Mesendoderm (in vitro differentiated cells): ENCODE results near the gene TPST2.

Experiments used
- DNase-seq: peaks from one replicate; pipeline ENCODE4 v3.0.0; 2013
- H2AK5ac ChIP-seq: 2 replicates; pipeline ENCODE4 v1.6.1; 2013; ENCODE audit warnings: low read length, inconsistent platforms
- H2BK120ac ChIP-seq: 2 replicates; pipeline ENCODE4 v1.6.1; 2013; ENCODE audit warnings: low read depth, mild to moderate bottlenecking, low read length, moderate library complexity, mixed read lengths
- H2BK15ac ChIP-seq: replicated peaks from 2 replicates; pipeline ENCODE4 v1.6.1; 2013; ENCODE audit warnings: low read depth, mild to moderate bottlenecking, moderate library complexity
- H2BK5ac ChIP-seq: 2 replicates; pipeline ENCODE4 v1.6.1; 2013; ENCODE audit warnings: low read length, inconsistent platforms
- H3K18ac ChIP-seq: 2 replicates; pipeline ENCODE4 v1.6.1; 2013; ENCODE audit warnings: mild to moderate bottlenecking, low read length, mixed read lengths
- H3K23ac ChIP-seq: one replicate; pipeline ENCODE4 v1.6.1; 2013; ENCODE audit warnings: low read length
- H3K27ac ChIP-seq: 2 replicates; pipeline ENCODE4 v1.5.1; 2013; ENCODE audit warnings: low read depth, mild to moderate bottlenecking, inconsistent platforms, low read length, moderate library complexity
- H3K27me3 ChIP-seq: 2 replicates; pipeline ENCODE4 v1.6.1; 2013; ENCODE audit warnings: low read length, control low read depth, mild to moderate bottlenecking, inconsistent platforms; ENCODE audit not compliant: insufficient read depth, poor library complexity
- H3K36me3 ChIP-seq: 2 replicates; pipeline ENCODE4 v1.6.1; 2013; ENCODE audit warnings: low read length, inconsistent platforms; ENCODE audit not compliant: control insufficient read depth, insufficient read depth
- H3K4ac ChIP-seq: one replicate; pipeline ENCODE4 v1.6.1; 2013; ENCODE audit warnings: low read depth, mild to moderate bottlenecking, low read length, moderate library complexity
- H3K4me1 ChIP-seq: 2 replicates; pipeline ENCODE4 v1.6.1; 2013; ENCODE audit warnings: low read depth, low read length, inconsistent platforms; ENCODE audit not compliant: control insufficient read depth
- H3K4me2 ChIP-seq: 2 replicates; pipeline ENCODE4 v1.6.1; 2013; ENCODE audit warnings: low read length
- H3K4me3 ChIP-seq: 2 replicates; pipeline ENCODE4 v1.5.1; 2013; ENCODE audit warnings: mild to moderate bottlenecking, low read length
- H3K56ac ChIP-seq: one replicate; pipeline ENCODE4 v1.6.1; 2013; ENCODE audit warnings: low read length
- H3K79me1 ChIP-seq: 2 replicates; pipeline ENCODE4 v1.6.1; 2013; ENCODE audit warnings: low read length, inconsistent platforms
- H3K79me2 ChIP-seq: 2 replicates; pipeline ENCODE4 v1.6.1; 2013; ENCODE audit warnings: mild to moderate bottlenecking, low read length; ENCODE audit not compliant: control insufficient read depth, insufficient read depth
- H3K9ac ChIP-seq: 2 replicates; pipeline ENCODE4 v1.6.1; 2013; ENCODE audit warnings: low read length, inconsistent platforms
- H4K5ac ChIP-seq: one replicate; pipeline ENCODE4 v1.6.1; 2013; ENCODE audit warnings: low read length
- H4K8ac ChIP-seq: one replicate; pipeline ENCODE4 v1.6.1; 2013; ENCODE audit warnings: low read depth, mild to moderate bottlenecking, control low read depth, low read length, moderate library complexity
- WGBS: extraction: QIAGEN DNeasy Blood & Tissue Kit; methylation state at CpG from one replicate; pipeline ENCODE4 v1.1.7; 2013; ENCODE audit warnings: low lambda C conversion rate, missing lambda C conversion rate; ENCODE audit not compliant: insufficient coverage; ENCODE audit errors: extremely low coverage; 5-methylcytosine and 5-hydroxymethylcytosine counted together

The TPST2 gene

DNA sequence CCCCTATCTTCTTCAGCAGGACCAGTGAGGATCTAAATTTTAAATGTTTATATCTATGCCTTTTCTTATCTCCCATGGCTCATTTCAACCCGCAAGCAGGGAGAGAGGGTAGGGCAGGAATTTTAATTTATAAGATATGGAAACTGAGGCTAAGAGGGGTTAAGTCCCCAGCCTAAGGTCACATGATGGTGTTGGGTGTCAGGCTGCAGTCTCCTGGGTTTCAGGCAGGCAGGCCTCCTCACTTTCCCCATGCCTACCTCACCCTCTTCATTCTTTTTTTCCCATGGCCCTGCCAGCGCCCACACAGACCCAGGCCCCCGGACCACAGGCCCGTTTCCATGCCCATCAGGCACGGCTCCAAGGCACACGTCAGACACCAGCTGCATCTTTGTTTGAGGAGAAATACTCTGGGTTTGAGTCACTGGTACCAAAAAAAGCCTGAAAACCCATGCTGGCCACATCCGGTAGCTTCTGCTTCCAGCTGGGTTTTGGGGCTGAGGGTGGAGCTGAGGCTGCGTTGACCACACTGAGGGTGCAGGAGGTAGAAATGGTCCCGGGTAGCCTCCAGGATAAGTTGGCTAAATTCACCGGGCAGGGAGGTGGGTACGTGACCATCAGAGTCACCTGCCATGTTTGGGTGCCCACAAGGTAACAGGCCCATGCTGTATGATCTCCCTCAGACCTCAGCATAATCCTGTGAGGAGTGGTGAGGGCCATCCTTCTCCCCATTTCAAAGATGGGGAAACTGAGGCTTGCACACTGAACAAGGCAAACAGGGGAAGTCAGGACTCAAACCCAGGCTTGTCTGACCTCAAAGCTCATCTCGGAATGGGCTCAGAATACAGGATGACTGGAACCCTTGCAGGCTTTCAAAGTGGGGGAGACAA is 20.4 kb upstream of the TPST2 start:
- Histone ChIP-seq H3K79me1 (no peaks in the 10 kb centered on the region), H2BK120ac (no peak overlapping the region), H3K4me1 (peaks cover 9% of the 10 kb centered on the region), H3K27ac (no peak overlapping the region), H3K4me3 (no peak overlapping the region), H4K8ac (no peak overlapping the region), H3K36me3 (no peaks in the 10 kb centered on the region), H3K4me2 (no peak overlapping the region), H2BK5ac (no peak overlapping the region), H3K9ac (no peak overlapping the region), H4K5ac (no peak overlapping the region), H3K23ac (no peak overlapping the region), H3K27me3 (no peaks in the 10 kb centered on the region), H2AK5ac (peak overlapping the region; percentile 76), H3K56ac (peak overlapping the region; percentile 59), H2BK15ac (no peak overlapping the region), H3K79me2 (no peaks in the 10 kb centered on the region), H3K18ac (no peak overlapping the region), H3K4ac (peak overlapping the region; percentile 2)
- no peak for DNase-seq
- WGBS: no CpG with 5 or more reads among the region's 12 CpGs

DNA sequence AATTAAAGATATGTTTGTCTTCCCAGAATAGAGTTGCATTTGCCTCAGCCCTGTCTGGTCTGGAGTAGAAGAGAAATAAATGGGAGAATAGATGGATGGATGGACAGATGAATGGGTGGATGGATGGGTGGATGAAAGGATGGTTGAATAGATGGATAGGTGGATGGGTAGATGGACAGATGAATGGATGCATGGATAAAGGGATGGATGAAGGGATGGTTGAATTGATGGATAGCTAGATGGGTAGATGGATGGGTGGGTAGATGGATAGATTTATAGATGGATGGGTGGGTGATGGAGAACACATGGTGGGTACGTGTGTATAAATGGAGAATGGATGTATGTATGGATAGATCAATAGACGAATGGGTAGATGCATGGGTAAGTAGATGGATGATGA is 19.4 kb upstream of the TPST2 start:
- 100% methylated on average over 2 of the region's 2 CpGs for WGBS
- no peak overlapping the region for H3K4ac ChIP-seq
- no peak for DNase-seq

DNA sequence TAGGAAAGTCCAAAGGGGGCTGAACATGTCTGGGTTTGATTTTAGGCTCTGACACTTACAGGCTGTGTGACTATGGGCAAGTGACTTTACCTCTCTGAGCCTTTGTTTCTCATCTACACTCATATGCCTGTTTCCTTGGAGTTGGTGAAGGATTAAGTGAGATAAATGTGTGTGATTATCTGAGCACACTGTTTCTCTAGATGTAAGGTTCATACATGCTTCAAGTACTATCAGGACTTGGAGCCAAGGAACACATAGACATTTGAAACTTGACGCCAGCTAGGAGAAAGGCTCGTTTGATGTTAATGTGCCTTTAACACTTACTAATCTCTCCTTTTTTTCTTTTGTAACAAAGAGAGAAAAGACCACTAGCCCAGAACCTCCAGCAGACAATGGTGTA is 18.2 kb upstream of the TPST2 start:
- Histone ChIP-seq H3K27me3 (no peaks in the 10 kb centered on the region), H3K27ac (no peak overlapping the region), H3K9ac (no peak overlapping the region), H2BK5ac (no peak overlapping the region), H3K4me2 (no peak overlapping the region), H3K4me1 (peaks cover 5% of the 10 kb centered on the region), H4K5ac (no peak overlapping the region), H2BK120ac (no peak overlapping the region), H3K79me2 (no peaks in the 10 kb centered on the region), H3K36me3 (no peaks in the 10 kb centered on the region), H3K18ac (no peak overlapping the region), H3K4me3 (no peak overlapping the region), H3K79me1 (no peaks in the 10 kb centered on the region), H3K4ac (no peak overlapping the region), H3K23ac (no peak overlapping the region), H2AK5ac (no peak overlapping the region), H3K56ac (no peak overlapping the region), H2BK15ac (no peak overlapping the region), H4K8ac (no peak overlapping the region)
- no CpG with 5 or more reads among the region's 2 CpGs for WGBS
- no peak for DNase-seq

More for the DNA sequence above, 19.4 kb upstream of the TPST2 start:
- H3K18ac ChIP-seq: no peak overlapping the region
- no peak overlapping the region for H4K8ac ChIP-seq
- no peaks in the 10 kb centered on the region for H3K79me2 ChIP-seq
- no peak overlapping the region for H3K56ac ChIP-seq
- no peak overlapping the region for H3K9ac ChIP-seq
- no peaks in the 10 kb centered on the region for H3K36me3 ChIP-seq
- no peak overlapping the region for H3K4me3 ChIP-seq
- no peaks in the 10 kb centered on the region for H3K27me3 ChIP-seq
- H2BK120ac ChIP-seq: no peak overlapping the region
- H3K4me2 ChIP-seq: no peak overlapping the region
- peaks cover 6% of the 10 kb centered on the region for H3K4me1 ChIP-seq
- no peak overlapping the region for H2AK5ac ChIP-seq
- no peaks in the 10 kb centered on the region for H3K79me1 ChIP-seq
- no peak overlapping the region for H4K5ac ChIP-seq
- no peak overlapping the region for H2BK15ac ChIP-seq
- H3K23ac ChIP-seq: no peak overlapping the region
- H3K27ac ChIP-seq: no peak overlapping the region
- H2BK5ac ChIP-seq: no peak overlapping the region

DNA sequence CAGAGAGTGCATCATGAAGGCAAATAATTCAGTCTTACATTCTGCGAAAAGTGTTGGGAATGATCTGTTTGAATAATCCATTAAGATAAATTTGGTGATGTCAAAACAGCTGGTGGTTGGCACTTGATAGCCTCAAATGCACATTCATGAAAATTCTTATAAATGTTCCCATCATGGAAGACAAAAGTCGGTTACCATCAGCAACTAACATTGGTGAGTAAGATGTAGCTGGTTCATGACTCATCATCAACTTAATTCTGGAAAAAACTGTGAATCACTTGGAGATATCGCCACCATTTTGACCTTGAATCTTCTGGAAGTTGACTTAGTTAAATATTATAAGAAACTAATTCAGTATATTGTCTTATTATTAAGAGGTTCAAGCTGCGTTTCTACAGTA is 16.7 kb upstream of the TPST2 start:
- no CpG with 5 or more reads among the region's 4 CpGs for WGBS
- H2BK120ac ChIP-seq: no peak overlapping the region
- H3K36me3 ChIP-seq: no peaks in the 10 kb centered on the region
- DNase-seq: no peak
- H3K4me3 ChIP-seq: no peak overlapping the region
- no peak overlapping the region for H2BK5ac ChIP-seq
- H3K4me1 ChIP-seq: no peaks in the 10 kb centered on the region
- no peak overlapping the region for H2AK5ac ChIP-seq
- H4K5ac ChIP-seq: no peak overlapping the region
- no peak overlapping the region for H3K9ac ChIP-seq
- no peak overlapping the region for H3K4ac ChIP-seq
- H3K27me3 ChIP-seq: no peaks in the 10 kb centered on the region
- H2BK15ac ChIP-seq: no peak overlapping the region
- no peaks in the 10 kb centered on the region for H3K79me1 ChIP-seq
- no peak overlapping the region for H3K4me2 ChIP-seq
- no peak overlapping the region for H3K23ac ChIP-seq
- no peak overlapping the region for H4K8ac ChIP-seq
- H3K27ac ChIP-seq: no peak overlapping the region
- H3K18ac ChIP-seq: no peak overlapping the region
- H3K79me2 ChIP-seq: no peaks in the 10 kb centered on the region
- H3K56ac ChIP-seq: no peak overlapping the region

DNA sequence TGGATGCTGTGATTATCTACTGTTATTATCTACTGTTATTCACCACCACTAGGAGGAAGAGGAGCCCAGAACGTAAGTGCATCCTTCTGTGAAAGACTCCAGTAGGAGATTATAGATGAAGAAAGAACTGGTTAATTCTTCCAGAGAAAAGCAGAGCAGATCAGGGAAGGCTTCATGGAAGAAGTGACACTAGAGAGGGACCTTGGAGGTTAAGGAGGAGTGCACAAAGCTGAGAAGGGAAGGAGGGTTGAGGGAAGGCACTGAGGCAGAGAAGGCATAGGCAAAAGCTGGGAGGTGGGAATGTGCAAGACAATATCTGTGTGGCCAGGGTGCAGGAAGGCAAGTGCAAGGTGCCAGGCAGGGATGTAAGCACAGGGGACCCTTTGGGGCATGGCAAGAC is 14.4 kb upstream of the TPST2 start:
- Histone ChIP-seq H3K4me3 (no peak overlapping the region), H2BK5ac (no peak overlapping the region), H4K8ac (no peak overlapping the region), H2AK5ac (no peak overlapping the region), H3K27ac (no peak overlapping the region), H3K27me3 (no peaks in the 10 kb centered on the region), H2BK120ac (no peak overlapping the region), H3K18ac (no peak overlapping the region), H3K56ac (peak overlapping the region; percentile 31), H3K4ac (no peak overlapping the region), H4K5ac (no peak overlapping the region), H3K9ac (no peak overlapping the region), H3K36me3 (no peaks in the 10 kb centered on the region), H2BK15ac (no peak overlapping the region), H3K79me2 (no peaks in the 10 kb centered on the region), H3K23ac (no peak overlapping the region), H3K79me1 (no peaks in the 10 kb centered on the region), H3K4me2 (no peak overlapping the region), H3K4me1 (no peaks in the 10 kb centered on the region)
- no CpG with 5 or more reads among the region's 1 CpG for WGBS
- no peak for DNase-seq

DNA sequence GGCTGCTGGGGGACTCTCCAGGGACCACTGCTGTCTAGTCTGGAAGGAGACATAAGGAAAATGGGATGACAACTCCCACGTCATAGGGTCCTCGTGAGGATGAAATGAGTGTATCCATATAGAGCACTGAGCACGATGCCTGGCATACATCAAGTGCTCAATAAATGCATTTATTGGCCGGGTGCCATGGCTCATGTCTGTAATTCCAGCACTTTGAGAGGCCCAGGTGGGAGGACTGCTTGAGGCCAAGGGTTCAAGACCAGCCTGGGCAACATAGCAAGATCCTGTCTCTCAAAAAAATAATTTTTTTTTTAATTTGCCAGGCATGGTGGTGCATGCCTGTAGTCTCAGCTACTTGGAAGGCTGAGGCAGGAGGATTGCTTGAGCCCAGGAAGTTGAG is 12.2 kb upstream of the TPST2 start:
- H3K27me3 ChIP-seq: no peaks in the 10 kb centered on the region
- H3K4me2 ChIP-seq: no peak overlapping the region
- no peak overlapping the region for H2AK5ac ChIP-seq
- H3K18ac ChIP-seq: no peak overlapping the region
- H3K23ac ChIP-seq: no peak overlapping the region
- no peak overlapping the region for H3K9ac ChIP-seq
- H3K4me1 ChIP-seq: no peaks in the 10 kb centered on the region
- no peak overlapping the region for H4K8ac ChIP-seq
- H3K79me2 ChIP-seq: no peaks in the 10 kb centered on the region
- H3K36me3 ChIP-seq: no peaks in the 10 kb centered on the region
- no peak overlapping the region for H2BK120ac ChIP-seq
- WGBS: no CpG with 5 or more reads among the region's 4 CpGs
- DNase-seq: no peak
- no peak overlapping the region for H3K56ac ChIP-seq
- no peak overlapping the region for H3K4ac ChIP-seq
- H3K27ac ChIP-seq: no peak overlapping the region
- no peak overlapping the region for H2BK5ac ChIP-seq
- H2BK15ac ChIP-seq: no peak overlapping the region
- no peak overlapping the region for H4K5ac ChIP-seq
- no peak overlapping the region for H3K4me3 ChIP-seq
- no peaks in the 10 kb centered on the region for H3K79me1 ChIP-seq
